T-helper 2 cell treated with Interferon-gamma antibody and Interleukin-4, amounts not matched to agents 5 μg/mL and 100 μg/mL, for 36 hours (primary cell): ENCODE results near the gene KDM5B.

Source experiments
- DNase-seq: peaks from one replicate; pipeline ENCODE4 v3.0.0; 2021; ENCODE audit warnings: low spot score
- H3K27ac Mint-ChIP-seq: one replicate; pipeline ENCODE4 v1.8.0; 2021; ENCODE audit warnings: mild to moderate bottlenecking, mixed read lengths
- H3K27me3 Mint-ChIP-seq: one replicate; pipeline ENCODE4 v1.8.0; 2021; ENCODE audit warnings: low read depth, mixed read lengths
- H3K36me3 Mint-ChIP-seq: one replicate; pipeline ENCODE4 v1.8.0; 2021; ENCODE audit warnings: low read depth, mixed read lengths
- H3K4me1 Mint-ChIP-seq: one replicate; pipeline ENCODE4 v1.8.0; 2021; ENCODE audit warnings: low read depth, mixed read lengths
- H3K4me3 Mint-ChIP-seq: one replicate; pipeline ENCODE4 v1.8.0; 2022; ENCODE audit warnings: mild to moderate bottlenecking, moderate library complexity, mixed read lengths
- H3K9me3 Mint-ChIP-seq: one replicate; pipeline ENCODE4 v1.8.0; 2021; ENCODE audit warnings: mixed read lengths

Gene KDM5B

GRCh38 chr1:202687370-202687769, 120.9 kb downstream of the KDM5B start:
- Mint-ChIP-seq H3K36me3 (no peaks in the 10 kb centered on the region), H3K4me1 (no peaks in the 10 kb centered on the region), H3K4me3 (no peak overlapping the region), H3K27me3 (peaks cover 6% of the 10 kb centered on the region), H3K27ac (no peak overlapping the region), H3K9me3 (no peaks in the 10 kb centered on the region)
- DNase-seq = no peak

DNA sequence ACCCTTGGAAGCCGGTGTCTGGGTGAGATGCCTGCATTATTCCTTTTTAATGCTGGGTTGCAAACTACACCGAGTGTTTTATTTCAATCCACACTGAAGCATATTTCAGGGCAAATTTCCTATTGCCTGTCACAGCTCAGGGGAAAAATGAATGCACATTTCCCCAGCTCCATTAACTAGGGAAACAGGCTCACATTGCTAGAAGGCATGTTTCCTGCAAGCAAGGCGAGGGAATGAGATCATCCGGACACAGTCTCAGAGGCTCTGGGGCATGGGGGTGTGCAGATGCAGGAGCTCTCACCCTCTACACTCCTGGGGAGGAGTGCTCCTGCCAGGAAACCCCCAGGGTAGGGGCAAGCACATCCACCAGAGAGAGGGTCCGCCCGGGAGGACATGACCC, 122.6 kb downstream of the KDM5B start:
- Mint-ChIP-seq H3K36me3 (no peaks in the 10 kb centered on the region), H3K27ac (no peak overlapping the region), H3K9me3 (no peaks in the 10 kb centered on the region), H3K27me3 (peaks cover 6% of the 10 kb centered on the region), H3K4me3 (no peak overlapping the region), H3K4me1 (no peaks in the 10 kb centered on the region)
- no peak for DNase-seq

DNA sequence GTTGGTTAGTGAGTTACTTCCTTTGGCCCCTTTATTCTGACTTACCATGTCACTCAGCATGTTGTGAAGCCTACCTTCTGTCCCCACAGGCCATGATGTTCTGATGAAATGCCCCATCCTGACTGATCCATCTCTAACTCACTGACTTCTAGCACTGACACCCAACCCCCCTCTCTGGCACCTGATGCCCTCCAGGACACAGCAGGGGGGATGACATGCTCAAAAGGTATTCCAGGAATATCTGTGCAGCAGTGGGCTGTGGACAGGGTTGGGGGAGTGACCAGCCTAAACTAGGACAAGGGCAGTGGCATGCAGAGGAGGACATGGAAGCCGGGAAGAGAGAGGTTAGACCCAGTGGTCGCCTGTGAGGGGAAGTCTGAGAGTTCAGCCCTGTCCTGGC, 123.5 kb downstream of the KDM5B start:
- Mint-ChIP-seq H3K36me3 (no peaks in the 10 kb centered on the region), H3K4me3 (no peak overlapping the region), H3K4me1 (no peaks in the 10 kb centered on the region), H3K27ac (no peak overlapping the region), H3K9me3 (no peaks in the 10 kb centered on the region), H3K27me3 (peaks cover 8% of the 10 kb centered on the region)
- no peak for DNase-seq

GRCh38 chr1:202683029-202683428, 125.2 kb downstream of the KDM5B start:
- H3K4me1 Mint-ChIP-seq = no peaks in the 10 kb centered on the region
- no peak overlapping the region for H3K27ac Mint-ChIP-seq
- no peaks in the 10 kb centered on the region for H3K9me3 Mint-ChIP-seq
- peaks cover 11% of the 10 kb centered on the region for H3K27me3 Mint-ChIP-seq
- no peak for DNase-seq
- no peaks in the 10 kb centered on the region for H3K36me3 Mint-ChIP-seq
- H3K4me3 Mint-ChIP-seq = no peak overlapping the region

DNA sequence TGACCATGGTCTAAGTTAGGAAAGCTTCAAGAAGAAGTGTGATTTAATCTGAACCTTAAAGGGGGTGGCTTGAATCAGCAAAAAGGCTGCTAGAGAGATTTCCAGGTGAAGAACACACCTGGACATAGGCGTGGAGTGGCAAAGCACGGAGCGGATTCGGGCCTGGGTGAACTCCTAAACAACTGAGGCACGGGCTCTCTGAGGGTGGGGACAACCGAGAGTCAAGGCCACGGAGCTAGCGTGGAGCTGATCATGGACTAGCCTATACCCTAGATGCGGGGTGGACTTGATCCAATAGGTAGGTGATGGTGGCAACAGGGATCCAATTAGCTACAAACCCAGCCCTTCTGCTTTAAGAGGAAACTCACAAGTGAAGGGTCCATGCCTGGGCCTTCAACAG, 125.7 kb downstream of the KDM5B start:
- Mint-ChIP-seq H3K4me1 (no peaks in the 10 kb centered on the region), H3K27ac (no peak overlapping the region), H3K9me3 (no peaks in the 10 kb centered on the region), H3K27me3 (peaks cover 11% of the 10 kb centered on the region), H3K36me3 (no peaks in the 10 kb centered on the region), H3K4me3 (no peak overlapping the region)
- DNase-seq = no peak

DNA sequence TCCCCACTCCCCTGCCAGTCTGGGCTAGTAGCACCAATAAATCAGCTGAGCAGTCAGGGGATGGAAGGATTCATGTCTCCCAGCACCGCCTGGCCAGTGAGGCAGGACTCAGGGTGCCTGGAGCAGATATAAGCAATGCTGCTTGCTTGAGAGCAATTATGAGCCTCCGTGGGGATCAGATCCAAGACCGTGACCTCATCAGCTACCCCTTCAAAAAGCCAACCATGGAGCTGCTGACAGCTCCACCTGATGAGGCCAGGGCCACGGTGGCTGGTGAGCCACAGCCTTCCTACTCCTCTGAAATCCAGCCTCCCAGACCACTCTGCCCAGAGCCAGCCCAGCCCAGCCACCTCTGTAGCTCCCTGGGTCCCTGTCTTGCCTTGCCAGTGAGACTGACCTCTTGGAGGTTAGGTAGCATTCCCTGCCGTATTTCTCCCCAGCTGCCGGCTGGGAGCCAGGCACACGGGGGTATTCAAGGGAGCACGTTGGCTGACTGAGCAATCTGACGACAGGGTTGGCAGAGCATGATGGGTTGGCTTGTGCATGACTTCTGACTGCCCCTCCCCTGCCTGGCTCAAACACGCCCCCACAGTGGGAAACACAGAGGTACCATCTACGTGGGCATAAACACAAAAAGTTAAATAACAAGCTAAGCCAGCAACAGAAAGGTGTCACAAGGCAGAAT, 126.3 kb downstream of the KDM5B start:
- H3K36me3 Mint-ChIP-seq = no peaks in the 10 kb centered on the region
- no peak overlapping the region for H3K4me3 Mint-ChIP-seq
- DNase-seq = no peak
- no peaks in the 10 kb centered on the region for H3K9me3 Mint-ChIP-seq
- H3K27me3 Mint-ChIP-seq = peaks cover 11% of the 10 kb centered on the region
- no peaks in the 10 kb centered on the region for H3K4me1 Mint-ChIP-seq
- H3K27ac Mint-ChIP-seq = no peak overlapping the region

- Mint-ChIP-seq H3K9me3 (no peaks in the 10 kb centered on the region), H3K36me3 (no peaks in the 10 kb centered on the region), H3K4me3 (no peak overlapping the region), H3K27me3 (peaks cover 9% of the 10 kb centered on the region), H3K27ac (no peak overlapping the region), H3K4me1 (no peaks in the 10 kb centered on the region)
- no peak for DNase-seq
Observed at GRCh38 chr1:202680586-202681352, 127.5 kb downstream of the KDM5B start.

DNA sequence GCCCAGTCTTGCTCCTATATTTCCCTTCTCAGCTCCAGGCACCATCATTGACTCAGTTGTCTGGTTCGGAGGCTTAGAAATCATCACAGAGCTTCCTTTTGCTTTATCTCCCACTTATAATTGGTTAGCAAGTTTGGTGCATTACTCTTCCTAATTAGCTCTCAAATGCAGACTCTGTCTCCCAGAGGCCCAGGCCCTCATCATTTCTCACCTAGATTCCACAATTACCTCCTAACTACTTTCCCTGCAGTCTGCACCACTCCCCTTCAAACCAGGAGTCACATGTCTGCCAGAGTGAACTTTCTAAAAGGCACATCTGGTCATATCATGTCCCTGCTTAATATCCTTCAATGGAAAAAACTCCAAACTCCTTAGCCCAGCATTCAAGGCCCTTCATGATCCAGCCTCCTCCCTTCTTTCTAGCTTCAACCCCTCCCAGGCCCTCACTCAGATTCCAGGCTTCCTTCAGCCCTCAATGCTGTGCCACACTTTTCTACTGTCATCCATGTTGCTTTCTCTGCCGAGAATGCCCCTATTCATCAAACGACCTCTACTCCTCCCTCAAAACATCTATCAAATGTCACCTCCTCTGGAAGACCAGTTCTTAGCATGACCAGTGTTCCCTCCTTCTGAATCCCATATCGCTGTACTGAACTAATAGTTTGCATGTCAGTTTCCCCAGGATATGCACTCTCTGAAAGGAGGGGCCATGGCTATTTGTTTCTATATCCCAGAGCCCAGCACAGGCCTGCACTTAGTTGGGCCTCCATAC, 128.6 kb downstream of the KDM5B start:
- Mint-ChIP-seq H3K27me3 (peaks cover 12% of the 10 kb centered on the region), H3K9me3 (no peaks in the 10 kb centered on the region), H3K4me1 (no peaks in the 10 kb centered on the region), H3K27ac (no peak overlapping the region), H3K4me3 (no peak overlapping the region), H3K36me3 (no peaks in the 10 kb centered on the region)
- no peak for DNase-seq

DNA sequence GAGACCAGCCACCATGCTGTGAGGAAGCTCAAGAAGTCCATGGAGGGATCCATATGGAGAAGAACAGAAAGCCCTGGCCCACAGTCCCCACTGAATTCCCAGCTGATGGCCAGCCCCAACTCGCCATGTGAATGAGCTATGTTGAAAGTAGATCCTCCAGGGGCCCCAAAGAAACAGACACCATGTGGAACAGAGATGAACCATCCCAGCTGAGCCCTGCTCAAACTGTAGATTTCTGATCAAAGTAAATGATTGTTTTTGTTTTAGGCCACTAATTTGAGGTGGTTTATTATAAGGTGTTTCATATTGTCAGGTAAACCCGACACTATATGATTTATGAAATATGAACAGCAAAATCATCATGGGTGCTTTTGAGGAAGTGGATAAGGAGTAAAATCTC, 130.8 kb downstream of the KDM5B start:
- Mint-ChIP-seq H3K9me3 (no peaks in the 10 kb centered on the region), H3K27ac (no peak overlapping the region), H3K36me3 (no peaks in the 10 kb centered on the region), H3K4me3 (no peak overlapping the region), H3K27me3 (peaks cover 10% of the 10 kb centered on the region), H3K4me1 (no peaks in the 10 kb centered on the region)
- DNase-seq = no peak
